GM19035 (cell line): ENCODE data around the gene NEK3.
"Not testable (repeated sequence)": the region's sequence is repeated elsewhere in the genome, so short reads cannot be mapped to it uniquely, and the experiment has no call there.

Source experiments
- ATAC-seq: cut with Tn5 transposase; IDR thresholded peaks from one replicate; pipeline ENCODE4 v1.9.1; 2021; ENCODE audit not compliant: unreplicated experiment

NEK3 gene

DNA sequence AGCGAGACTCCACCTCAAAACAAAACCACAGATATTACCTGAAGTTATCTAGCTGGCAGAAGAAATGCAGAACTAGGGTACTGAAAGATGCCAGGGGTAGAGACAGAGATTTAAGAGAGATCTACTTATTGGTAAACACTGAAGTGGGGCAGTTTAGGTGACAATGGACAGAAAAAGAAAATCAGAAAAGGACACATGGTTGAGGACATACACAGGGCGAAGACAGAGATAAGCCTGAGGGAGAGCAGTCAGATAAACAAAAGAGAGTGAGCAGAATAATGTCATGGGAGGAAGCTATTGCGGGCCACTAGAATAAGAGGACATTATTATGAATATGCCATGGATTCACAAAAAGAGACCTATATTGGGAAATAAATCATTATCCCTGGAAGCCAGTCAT, 33.9 kb downstream of the NEK3 start:
- no peak for ATAC-seq

- ATAC-seq = no peak
These were observed 40.8 kb downstream of the NEK3 start for GRCh38 chr13:52118595-52118994.

DNA sequence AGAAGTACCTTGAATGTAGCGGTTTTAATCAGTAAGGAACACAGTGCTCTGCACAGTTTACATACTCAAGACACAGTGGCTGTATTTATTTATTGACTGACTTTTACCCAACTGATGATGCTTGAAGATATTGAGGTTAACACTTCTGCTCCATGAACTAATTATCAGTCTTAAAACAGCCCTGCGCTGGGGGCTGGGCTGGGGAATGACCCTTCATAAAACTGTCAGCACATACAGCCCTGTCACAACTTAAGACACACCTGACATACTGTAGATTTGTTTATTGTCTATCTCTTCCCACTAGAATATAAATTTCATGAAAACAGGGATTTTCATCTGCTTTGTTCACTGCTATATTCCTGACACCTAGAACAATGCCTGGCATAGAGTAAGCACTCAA, 41.3 kb downstream of the NEK3 start:
- no peak for ATAC-seq

GRCh38 chr13:52112591-52112990, 46.8 kb downstream of the NEK3 start:
- ATAC-seq = no peak

GRCh38 chr13:52109116-52109670, 50.2 kb downstream of the NEK3 start:
- no peak for ATAC-seq

GRCh38 chr13:52105841-52106240, 53.6 kb downstream of the NEK3 start:
- ATAC-seq = no peak

GRCh38 chr13:52104624-52105023, 54.8 kb downstream of the NEK3 start:
- ATAC-seq = no peak

DNA sequence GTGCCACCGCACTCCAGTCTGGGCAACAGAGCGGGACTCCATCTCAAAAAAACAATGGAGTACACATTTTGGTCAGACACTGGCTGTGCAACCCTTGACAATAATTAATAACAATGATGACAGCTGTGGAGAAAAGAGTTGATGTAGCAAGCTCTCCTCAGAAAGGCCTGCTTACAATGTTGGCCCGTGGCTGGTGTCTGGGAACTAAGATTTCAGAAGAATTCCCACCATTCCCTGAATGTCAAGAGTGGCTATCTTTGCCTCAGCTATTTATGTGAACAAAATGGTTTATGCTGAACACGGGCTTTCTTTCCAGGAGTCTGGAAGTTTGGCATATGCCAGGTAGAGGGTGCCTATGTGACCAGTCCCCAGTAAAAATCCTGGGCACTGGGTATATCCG, 56.0 kb downstream of the NEK3 start:
- ATAC-seq = no peak

- ATAC-seq = not testable (repeated sequence)
These were observed 57.0 kb downstream of the NEK3 start for GRCh38 chr13:52102423-52102822.

- no peak for ATAC-seq
These were observed 62.2 kb downstream of the NEK3 start for GRCh38 chr13:52097197-52097596.

GRCh38 chr13:52096748-52097147, 62.6 kb downstream of the NEK3 start:
- no peak for ATAC-seq

DNA sequence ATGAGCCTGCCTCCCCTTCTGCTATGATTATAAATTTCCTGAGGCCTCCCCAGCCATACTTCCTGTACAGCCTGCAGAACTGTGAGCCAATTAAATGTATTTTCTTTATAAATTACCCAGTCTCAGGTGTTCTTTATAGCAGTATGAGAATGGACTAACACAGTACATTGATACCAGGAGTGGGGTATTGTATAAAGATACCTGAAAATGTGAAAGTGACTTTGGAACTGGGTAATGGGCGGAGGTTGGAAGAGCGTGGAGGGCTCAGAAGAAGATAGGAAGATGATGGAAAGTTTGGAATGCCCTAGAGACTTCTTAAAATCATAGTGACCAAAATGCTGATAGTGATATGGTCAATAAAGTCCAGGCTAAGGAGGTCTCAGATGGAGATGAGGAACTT, 63.3 kb downstream of the NEK3 start:
- no peak for ATAC-seq

DNA sequence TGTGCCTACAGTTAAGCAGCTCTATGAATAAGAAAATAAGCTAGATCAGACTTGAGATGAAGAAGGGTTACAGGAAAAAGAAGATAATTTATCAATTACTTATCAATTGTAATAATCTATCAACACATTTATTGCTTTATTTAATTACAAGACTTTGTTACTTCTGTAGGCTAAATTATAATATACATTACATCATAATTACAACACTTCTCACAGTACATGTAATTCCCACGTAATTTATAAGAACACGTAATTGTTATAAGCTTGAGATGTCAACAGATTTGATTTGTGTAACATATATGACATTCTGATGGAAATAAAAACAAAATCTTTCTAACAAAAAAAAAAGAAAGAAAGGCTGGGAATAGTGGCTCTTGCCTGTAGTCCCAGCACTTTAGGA, 67.3 kb downstream of the NEK3 start:
- no peak for ATAC-seq

DNA sequence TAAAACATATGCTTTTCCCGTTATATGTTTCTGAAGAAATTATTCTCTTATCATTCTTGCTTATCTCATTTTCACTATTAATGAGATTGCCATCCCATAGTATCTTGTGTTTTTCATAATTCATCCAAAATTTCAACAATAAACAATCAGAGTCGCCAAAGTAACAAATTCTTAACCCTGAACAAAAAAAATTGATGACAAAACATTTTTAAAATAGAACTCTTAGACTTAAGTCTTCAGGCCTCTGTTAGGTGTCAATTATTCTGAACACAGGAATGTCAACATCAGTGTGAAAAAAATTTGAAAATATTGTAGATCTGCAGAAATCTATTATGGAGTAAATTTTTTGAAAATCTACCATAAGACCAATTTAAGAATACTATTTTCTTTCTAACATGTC, 67.9 kb downstream of the NEK3 start:
- ATAC-seq = no peak

- ATAC-seq = no peak
These were observed 74.0 kb downstream of the NEK3 start for GRCh38 chr13:52085421-52085820.

- not testable (repeated sequence) for ATAC-seq
These were observed 74.4 kb downstream of the NEK3 start for GRCh38 chr13:52084981-52085380.
